HCT116 (cell line): ENCODE measurements around the gene ZCWPW1. TPM values are rescaled to one million over a fixed set of nuclear protein-coding genes. Genes with fewer than 3 reads are reported as not detected.

Experiments used
- ATAC-seq: fragments of 200-7000 bp; cut with Tn5 transposase; 2 replicates; pipeline ENCODE4 v1.9.1; 2020; ENCODE audit warnings: mild to moderate bottlenecking, moderate library complexity
- BruUV-seq: library from RNA; stranded (reverse); fragments of 400-500 nt; replicated peaks from 2 replicates; lab custom pipeline; 2021; lab: Mats Ljungman, UMichigan
- CTCF ChIA-PET: fragments of 300-600 bp; sonication (Branson Sonifier 250); formaldehyde crosslinking; loops from one replicate; lab custom pipeline; 2021; ENCODE audit warnings: antibody characterized with exemption; lab: Charles Lee
- POLR2A ChIA-PET: fragments of 300-600, 350-600 bp; sonication (Branson Sonifier 250); formaldehyde crosslinking; loops from one replicate; lab custom pipeline; 2021; ENCODE audit warnings: antibody characterized with exemption; lab: Charles Lee
- RAD21 ChIA-PET, 2 experiments: fragments of 300-600 bp; sonication (Branson Sonifier 250); formaldehyde crosslinking; loops; one replicate each; lab custom pipeline; 2023; ENCODE audit warnings: low total read pairs in 2 of 2; ENCODE audit not compliant: uncharacterized antibody in 2 of 2, unreplicated experiment in 2 of 2, low non-redundant PET in 1 of 2; lab: Charles Lee
- DNase-seq: peaks from one replicate; pipeline ENCODE4 v3.0.0-alpha.2; 2010; ENCODE audit warnings: low read depth, low spot score
- H2AFZ ChIP-seq: fragments of 200-600 bp; shearing (Covaris generic), sonication (generic); 2 replicates; pipeline ENCODE4 v1.6.1; 2017; ENCODE audit warnings: low read depth, mixed run types, mixed read lengths, antibody characterized with exemption, low read length; ENCODE audit not compliant: poor library complexity, severe bottlenecking
- H3K27ac ChIP-seq: 2 replicates; pipeline ENCODE4 v1.5.1; 2012; ENCODE audit warnings: low read depth, low read length
- H3K27me3 ChIP-seq: fragments of 200-600 bp; sonication (generic); 2 replicates; pipeline ENCODE4 v1.6.1; 2016; ENCODE audit warnings: mixed run types, low read length, mixed read lengths; ENCODE audit not compliant: insufficient read depth
- H3K36me3 ChIP-seq, 2 experiments: fragments of 200-500 bp in 1 of 2; fragments of 200-600 bp in 1 of 2; sonication (Bioruptor generic) in 1 of 2; sonication (generic) in 1 of 2; 2 replicates each; pipeline versions ENCODE4 v1.5.1 to v1.6.1; 2014 to 2016; ENCODE audit warnings: low read length in 2 of 2, inconsistent platforms in 1 of 2, mixed read lengths in 1 of 2, mixed run types in 1 of 2; ENCODE audit not compliant: insufficient read depth in 2 of 2, control insufficient read depth in 1 of 2
- H3K4me1 ChIP-seq, 2 experiments: fragments of 200-600 bp in 1 of 2; sonication (generic) in 1 of 2; 2 replicates each; pipeline versions ENCODE4 v1.5.1 to v1.6.1; 2012 to 2017; ENCODE audit warnings: low read length in 2 of 2, inconsistent platforms in 1 of 2, mild to moderate bottlenecking in 1 of 2, mixed read lengths in 1 of 2, mixed run types in 1 of 2, moderate library complexity in 1 of 2; ENCODE audit not compliant: insufficient read depth in 2 of 2, control insufficient read depth in 1 of 2
- H3K4me2 ChIP-seq: fragments of 200-600 bp; sonication (generic); 2 replicates; pipeline ENCODE4 v1.6.1; 2017; ENCODE audit warnings: mixed run types, low read length, mixed read lengths
- H3K4me3 ChIP-seq, 2 experiments: fragments of 200-600 bp in 1 of 2; sonication (generic) in 1 of 2; replicated peaks in 1 of 2; 2 replicates each; pipeline ENCODE4 v1.5.1; 2011 to 2016; ENCODE audit warnings: low read length in 2 of 2, control low read depth in 1 of 2, low read depth in 1 of 2, mild to moderate bottlenecking in 1 of 2, mixed read lengths in 1 of 2, mixed run types in 1 of 2
- H3K79me2 ChIP-seq: fragments of 200-600 bp; sonication (generic); 2 replicates; pipeline ENCODE4 v1.6.1; 2017; ENCODE audit warnings: mild to moderate bottlenecking, mixed run types, low read length, moderate library complexity, mixed read lengths; ENCODE audit not compliant: insufficient read depth
- H3K9ac ChIP-seq: fragments of 200-600 bp; sonication (generic); 2 replicates; pipeline ENCODE4 v1.6.1; 2016; ENCODE audit warnings: low read length, mixed read lengths
- H3K9me2 ChIP-seq: fragments of 200-600 bp; sonication (generic), shearing (Covaris generic); 2 replicates; pipeline ENCODE4 v1.6.1; 2017; ENCODE audit warnings: mixed run types, mild to moderate bottlenecking, moderate library complexity; ENCODE audit not compliant: insufficient read depth
- H3K9me3 ChIP-seq, 2 experiments: fragments of 200-500 bp in 1 of 2; fragments of 200-600 bp in 1 of 2; sonication (Bioruptor generic) in 1 of 2; sonication (generic) in 1 of 2; 2 replicates each; pipeline ENCODE4 v1.6.1; 2014 to 2017; ENCODE audit warnings: low read length in 2 of 2, mixed read lengths in 2 of 2, inconsistent platforms in 1 of 2, low read depth in 1 of 2, mild to moderate bottlenecking in 1 of 2, mixed run types in 1 of 2, moderate library complexity in 1 of 2; ENCODE audit not compliant: control insufficient read depth in 1 of 2, insufficient read depth in 1 of 2
- H4K20me1 ChIP-seq: fragments of 200-600 bp; sonication (generic), shearing (Covaris generic); 2 replicates; pipeline ENCODE4 v1.6.1; 2017; ENCODE audit warnings: mixed run types, mild to moderate bottlenecking, moderate library complexity; ENCODE audit not compliant: insufficient read depth
- CBX3 ChIP-seq: IDR thresholded peaks from 2 replicates; pipeline ENCODE4 v1.6.1; 2012; ENCODE audit warnings: low read depth
- EGR1 ChIP-seq: IDR thresholded peaks from 2 replicates; pipeline ENCODE4 v1.6.1; 2012; ENCODE audit warnings: low read depth
- ELF1 ChIP-seq: IDR thresholded peaks from 2 replicates; pipeline ENCODE4 v1.6.1; 2012; ENCODE audit warnings: low read depth, borderline replicate concordance
- EZH2phosphoT487 ChIP-seq: fragments of 200-600 bp; IDR thresholded peaks from 2 replicates; pipeline ENCODE4 v1.6.1; 2018; ENCODE audit warnings: antibody characterized with exemption, borderline replicate concordance
- FOSL1 ChIP-seq: IDR thresholded peaks from 2 replicates; pipeline ENCODE4 v1.6.1; 2012; ENCODE audit warnings: low read depth
- JUND ChIP-seq: IDR thresholded peaks from 2 replicates; pipeline ENCODE4 v1.6.1; 2012
- RAD21 ChIP-seq: IDR thresholded peaks from 2 replicates; pipeline ENCODE4 v1.6.1; 2012; ENCODE audit warnings: low read depth, mild to moderate bottlenecking
- REST ChIP-seq: IDR thresholded peaks from 2 replicates; pipeline ENCODE4 v1.6.1; 2012; ENCODE audit warnings: low read depth
- SP1 ChIP-seq: IDR thresholded peaks from 2 replicates; pipeline ENCODE4 v1.6.1; 2012; ENCODE audit warnings: low read depth
- TCF7L2 ChIP-seq: IDR thresholded peaks from 2 replicates; pipeline ENCODE4 v1.7.0; 2011; ENCODE audit warnings: borderline replicate concordance, inconsistent platforms; ENCODE audit not compliant: insufficient read depth, insufficient read length; ENCODE audit errors: extremely low read depth
- YY1 ChIP-seq: IDR thresholded peaks from 2 replicates; pipeline ENCODE4 v1.6.1; 2011; ENCODE audit warnings: low read length, low read depth, moderate library complexity, mild to moderate bottlenecking; ENCODE audit not compliant: insufficient replicate concordance; ENCODE audit errors: extremely low read depth
- ZBTB33 ChIP-seq: IDR thresholded peaks from 2 replicates; pipeline ENCODE4 v1.6.1; 2011; ENCODE audit warnings: mild to moderate bottlenecking, low read length, moderate library complexity; ENCODE audit not compliant: insufficient replicate concordance; ENCODE audit errors: extremely low read depth
- ZFX ChIP-seq: fragments of 450-650 bp; IDR thresholded peaks from 2 replicates; pipeline ENCODE4 v1.6.1; 2017
- intact Hi-C: fragments of 100-400 bp; cut with micrococcal nuclease; formaldehyde crosslinking; loops from 2 replicates; pipeline ENCODE4 v1.10.0; 2022
- total RNA-seq: library from RNA; stranded (reverse); gene quantifications from one replicate; pipeline ENCODE4 v1.2.1, GENCODE V29; 2021; ENCODE audit not compliant: unreplicated experiment
- TF ChIP-seq, protein P1 (sequence below), 3 experiments: fragments of 200-600 bp in 1 of 3; sonication (generic) in 1 of 3; IDR thresholded peaks in 2 of 3; conservative IDR thresholded peaks in 1 of 3; 2 replicates each; pipeline ENCODE4 v1.5.1; 2012 to 2017; ENCODE audit warnings: low read depth in 2 of 3, low read length in 2 of 3, antibody characterized with exemption in 1 of 3, borderline replicate concordance in 1 of 3, control low read depth in 1 of 3, mild to moderate bottlenecking in 1 of 3, mixed read lengths in 1 of 3, mixed run types in 1 of 3, moderate library complexity in 1 of 3; ENCODE audit not compliant: insufficient read depth in 1 of 3

The ZCWPW1 gene
- total RNA-seq, 1 experiment from 2014 or later: 1.5 TPM

DNA sequence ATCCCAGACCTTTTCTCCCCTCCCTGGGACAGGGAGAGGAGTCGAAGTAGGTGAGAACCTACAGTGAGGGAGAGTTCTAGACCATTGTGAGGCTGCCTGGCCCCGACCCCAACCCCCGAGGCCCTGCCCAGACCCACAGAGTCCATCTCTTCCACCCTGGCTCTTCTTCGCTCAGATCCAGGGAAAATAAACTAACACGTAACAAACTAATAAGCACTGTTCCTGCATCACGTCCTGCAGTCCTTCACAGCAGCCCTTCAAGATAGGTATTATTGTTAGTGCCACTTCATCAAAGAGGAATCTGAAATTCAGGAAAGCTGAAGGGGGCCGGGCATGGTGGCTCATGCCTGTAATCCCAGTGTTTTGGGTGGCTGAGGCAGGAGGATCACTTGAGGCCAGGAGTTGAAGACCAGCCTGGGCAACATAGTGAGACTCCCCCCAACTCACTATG, 35.7 kb upstream of the ZCWPW1 start, which contains the start of gene SPACDR:
SPACDR (minus strand) TSS at position 51 of the 451 bp plus-strand sequence. CDS start 235 bp downstream, outside the sequence.
- Histone ChIP-seq H3K4me3 (no peak within 1 kb of the TSS), H4K20me1 (no peaks in the 10 kb centered on the region), H3K9me3 (no peaks in the 10 kb centered on the region), H3K9me2 (no peaks in the 10 kb centered on the region), H3K4me1 (peaks cover 0 to 12% of the 10 kb centered on the region in 2 experiments; a peak in 2 of 4 replicates), H3K27me3 (no peaks in the 10 kb centered on the region), H3K79me2 (no peaks in the 10 kb centered on the region), H3K4me2 (no peak within 1 kb of the TSS), H2AFZ (no peak within 1 kb of the TSS), H3K27ac (no peak within 1 kb of the TSS)
- intact Hi-C loops: no loop called here
- no TSS peak for BruUV-seq
- ATAC-seq: no peak
- DNase-seq: no peak
- CTCF ChIA-PET: interaction anchor here (2.4 kb wide), 1 partner anchor 122 kb away, joined by 7 read pairs; the partner anchor contains the start of genes FBXO24 and LRCH4
- POLR2A ChIA-PET: interaction anchor here (1.5 kb wide), 1 partner anchor 122 kb away, joined by 6 read pairs; the partner anchor contains the start of genes FBXO24 and LRCH4
- TF ChIP-seq RAD21: no peak
- no peak for TF ChIP-seq ELF1
- no peak for TF ChIP-seq ZBTB33
- no peak for TF ChIP-seq CBX3
- no peak for TF ChIP-seq TCF7L2
- TF ChIP-seq EZH2phosphoT487: no peak
- TF ChIP-seq YY1: no peak
- TF ChIP-seq FOSL1: no peak
- TF ChIP-seq, protein P1, sequence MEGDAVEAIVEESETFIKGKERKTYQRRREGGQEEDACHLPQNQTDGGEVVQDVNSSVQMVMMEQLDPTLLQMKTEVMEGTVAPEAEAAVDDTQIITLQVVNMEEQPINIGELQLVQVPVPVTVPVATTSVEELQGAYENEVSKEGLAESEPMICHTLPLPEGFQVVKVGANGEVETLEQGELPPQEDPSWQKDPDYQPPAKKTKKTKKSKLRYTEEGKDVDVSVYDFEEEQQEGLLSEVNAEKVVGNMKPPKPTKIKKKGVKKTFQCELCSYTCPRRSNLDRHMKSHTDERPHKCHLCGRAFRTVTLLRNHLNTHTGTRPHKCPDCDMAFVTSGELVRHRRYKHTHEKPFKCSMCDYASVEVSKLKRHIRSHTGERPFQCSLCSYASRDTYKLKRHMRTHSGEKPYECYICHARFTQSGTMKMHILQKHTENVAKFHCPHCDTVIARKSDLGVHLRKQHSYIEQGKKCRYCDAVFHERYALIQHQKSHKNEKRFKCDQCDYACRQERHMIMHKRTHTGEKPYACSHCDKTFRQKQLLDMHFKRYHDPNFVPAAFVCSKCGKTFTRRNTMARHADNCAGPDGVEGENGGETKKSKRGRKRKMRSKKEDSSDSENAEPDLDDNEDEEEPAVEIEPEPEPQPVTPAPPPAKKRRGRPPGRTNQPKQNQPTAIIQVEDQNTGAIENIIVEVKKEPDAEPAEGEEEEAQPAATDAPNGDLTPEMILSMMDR (IDR thresholded peaks at IDR 0.05 in 2 of 3, conservative IDR thresholded peaks at IDR 0.05 in 1 of 3; ENCODE audit: borderline replicate concordance in 1 of 3, insufficient read depth in 1 of 3, low read depth in 2 of 3, low read length in 2 of 3): no peak
- TF ChIP-seq SP1: no peak
- TF ChIP-seq ZFX: no peak
- TF ChIP-seq JUND: no peak
- no peak for TF ChIP-seq REST
- TF ChIP-seq EGR1: no peak
- TF ChIP-seq, all 23 proteins: peak for 0
- no peaks in the 10 kb centered on the region for H3K36me3 ChIP-seq
- RAD21 ChIA-PET: no interaction called here
- no peak within 1 kb of the TSS for H3K9ac ChIP-seq
